HCT116 (cell line): Measurements from ENCODE around the gene PRIMPOL.

Experiments
- CTCF ChIP-seq, 3 experiments: fragments of 200-600 bp in 1 of 3; sonication (generic) in 1 of 3; IDR thresholded peaks in 2 of 3; conservative IDR thresholded peaks in 1 of 3; 2 replicates each; pipeline ENCODE4 v1.5.1; 2012 to 2017; ENCODE audit warnings: low read depth in 2 of 3, low read length in 2 of 3, antibody characterized with exemption in 1 of 3, borderline replicate concordance in 1 of 3, control low read depth in 1 of 3, mild to moderate bottlenecking in 1 of 3, mixed read lengths in 1 of 3, mixed run types in 1 of 3, moderate library complexity in 1 of 3; ENCODE audit not compliant: insufficient read depth in 1 of 3
- EZH2 ChIP-seq: fragments of 200-600 bp; sonication (generic); IDR thresholded peaks from 2 replicates; pipeline ENCODE4 v1.6.1; 2017; ENCODE audit warnings: antibody characterized with exemption, mixed run types
- EZH2phosphoT487 ChIP-seq: fragments of 200-600 bp; IDR thresholded peaks from 2 replicates; pipeline ENCODE4 v1.6.1; 2018; ENCODE audit warnings: antibody characterized with exemption, borderline replicate concordance
- JUND ChIP-seq: IDR thresholded peaks from 2 replicates; pipeline ENCODE4 v1.6.1; 2012
- MAX ChIP-seq: IDR thresholded peaks from 2 replicates; pipeline ENCODE4 v1.6.1; 2012
- POLR2AphosphoS5 ChIP-seq: IDR thresholded peaks from 2 replicates; pipeline ENCODE4 v1.6.1; 2011; ENCODE audit warnings: mild to moderate bottlenecking, low read depth, low read length, moderate library complexity
- RAD21 ChIP-seq: IDR thresholded peaks from 2 replicates; pipeline ENCODE4 v1.6.1; 2012; ENCODE audit warnings: low read depth, mild to moderate bottlenecking
- TCF7L2 ChIP-seq: IDR thresholded peaks from 2 replicates; pipeline ENCODE4 v1.7.0; 2011; ENCODE audit warnings: borderline replicate concordance, inconsistent platforms; ENCODE audit not compliant: insufficient read depth, insufficient read length; ENCODE audit errors: extremely low read depth

GRCh38 chr4:184668096-184668495 is 18.6 kb downstream of the PRIMPOL start:
- no peak for TF ChIP-seq EZH2
- no peak for TF ChIP-seq CTCF (IDR thresholded peaks at IDR 0.05 in 2 of 3, conservative IDR thresholded peaks at IDR 0.05 in 1 of 3; ENCODE audit: borderline replicate concordance in 1 of 3, insufficient read depth in 1 of 3, low read depth in 2 of 3, low read length in 2 of 3)
- no peak for TF ChIP-seq POLR2AphosphoS5
- no peak for TF ChIP-seq TCF7L2
- no peak for TF ChIP-seq MAX
- no peak for TF ChIP-seq JUND
- TF ChIP-seq RAD21 = no peak
- no peak for TF ChIP-seq EZH2phosphoT487
